HL-60/S4 treated with phorbol 12-myristate 13-acetate at 8.2 ng/mL for 4 days and 3 days (cell line): Measurements from ENCODE around the gene PLA2G4A.
"Not testable (repeated sequence)": the region's sequence is repeated elsewhere in the genome, so short reads cannot be mapped to it uniquely, and the experiment has no call there.

Source experiments
- in situ Hi-C: fragments of 300-500 bp; cut with MboI; formaldehyde crosslinking; loops from 2 replicates; pipeline ENCODE4 v1.15.0; 2022; ENCODE audit warnings: low sequenced_read_pairs

Gene PLA2G4A

GRCh38 chr1:186915555-186915954 is 86.8 kb downstream of the PLA2G4A start:
- in situ Hi-C loops = no loop called here

DNA sequence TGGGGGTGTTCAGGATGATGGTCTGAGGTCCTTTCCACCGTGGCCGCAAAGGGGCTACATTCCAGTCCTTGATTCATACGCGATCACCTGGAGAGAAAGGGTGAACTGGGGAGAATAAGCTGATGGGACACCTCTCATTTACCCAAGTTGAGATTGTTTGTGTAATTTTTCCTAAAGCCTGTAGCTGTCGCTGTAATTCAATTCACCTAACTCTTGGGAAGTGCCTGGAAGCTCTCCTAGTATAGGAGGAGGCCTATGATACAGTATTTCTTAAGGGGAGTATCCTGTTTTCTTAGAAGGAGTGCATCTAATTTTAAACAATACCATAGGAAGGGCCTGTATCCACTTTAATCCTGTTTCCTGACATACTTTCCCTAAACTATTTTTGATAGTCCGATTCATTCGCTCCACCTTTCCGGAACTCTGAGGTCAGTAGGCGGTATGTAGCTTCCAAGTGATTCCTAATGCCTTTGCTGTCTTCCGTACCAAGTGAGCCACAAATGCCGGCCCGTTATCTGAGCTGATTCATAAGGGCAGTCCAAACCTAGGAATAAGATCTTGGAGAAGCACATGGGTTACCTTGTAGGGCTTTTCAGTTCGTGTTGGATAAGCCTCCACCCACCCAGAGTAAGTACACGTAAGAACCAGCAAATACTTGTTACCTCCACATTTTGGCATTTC is 88.5 kb downstream of the PLA2G4A start:
- in situ Hi-C loops = not testable (repeated sequence)

- in situ Hi-C loops = not testable (repeated sequence)
These were observed 92.6 kb downstream of the PLA2G4A start for GRCh38 chr1:186921386-186921785.

- in situ Hi-C loops = not testable (repeated sequence)
These were observed 94.1 kb downstream of the PLA2G4A start for GRCh38 chr1:186922814-186923213.

DNA sequence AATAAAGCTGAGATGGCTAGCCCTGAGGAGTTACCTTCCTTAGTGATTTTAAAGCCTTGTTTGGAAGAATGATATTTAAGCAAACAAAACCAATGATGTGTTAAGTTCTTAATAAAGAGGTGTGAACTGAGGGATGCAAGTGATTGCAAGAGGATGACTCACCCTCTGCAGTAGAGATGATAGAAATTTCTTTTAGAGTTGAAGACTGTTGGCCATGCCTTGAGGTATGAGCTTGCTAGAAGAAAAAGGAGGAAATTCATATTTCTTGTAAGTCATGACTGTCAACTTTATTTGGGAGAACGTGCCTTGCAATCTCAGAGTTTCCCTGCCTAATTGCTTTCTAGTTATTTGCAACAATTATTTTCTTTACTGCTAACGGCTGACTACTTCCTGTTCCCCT is 94.7 kb downstream of the PLA2G4A start:
- in situ Hi-C loops = no loop called here

GRCh38 chr1:186925881-186926669 is 97.3 kb downstream of the PLA2G4A start:
- in situ Hi-C loops = no loop called here

GRCh38 chr1:186927884-186928283 is 99.1 kb downstream of the PLA2G4A start:
- in situ Hi-C loops = no loop called here

DNA sequence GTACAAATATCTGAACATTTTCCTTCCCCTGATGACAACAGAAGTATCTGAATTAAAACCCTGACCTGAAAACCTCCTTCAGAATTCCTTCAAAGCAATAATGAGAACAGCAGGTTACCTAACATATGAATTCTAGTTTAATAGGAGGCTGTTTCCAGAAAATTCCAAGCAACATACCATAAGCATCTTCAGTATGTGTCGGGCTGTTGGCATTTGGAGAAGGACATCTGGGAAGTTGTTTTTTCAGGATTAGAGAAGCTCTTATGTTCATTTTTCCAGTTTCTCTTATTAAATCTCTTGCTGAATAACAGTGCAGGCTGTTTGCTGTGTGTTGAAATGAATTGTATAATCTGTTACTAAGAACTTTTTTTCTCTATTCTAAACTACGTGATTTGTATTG is 101.5 kb downstream of the PLA2G4A start:
- in situ Hi-C loops = no loop called here

- in situ Hi-C loops = no loop called here
These were observed 108.4 kb downstream of the PLA2G4A start for GRCh38 chr1:186937016-186937670.

DNA sequence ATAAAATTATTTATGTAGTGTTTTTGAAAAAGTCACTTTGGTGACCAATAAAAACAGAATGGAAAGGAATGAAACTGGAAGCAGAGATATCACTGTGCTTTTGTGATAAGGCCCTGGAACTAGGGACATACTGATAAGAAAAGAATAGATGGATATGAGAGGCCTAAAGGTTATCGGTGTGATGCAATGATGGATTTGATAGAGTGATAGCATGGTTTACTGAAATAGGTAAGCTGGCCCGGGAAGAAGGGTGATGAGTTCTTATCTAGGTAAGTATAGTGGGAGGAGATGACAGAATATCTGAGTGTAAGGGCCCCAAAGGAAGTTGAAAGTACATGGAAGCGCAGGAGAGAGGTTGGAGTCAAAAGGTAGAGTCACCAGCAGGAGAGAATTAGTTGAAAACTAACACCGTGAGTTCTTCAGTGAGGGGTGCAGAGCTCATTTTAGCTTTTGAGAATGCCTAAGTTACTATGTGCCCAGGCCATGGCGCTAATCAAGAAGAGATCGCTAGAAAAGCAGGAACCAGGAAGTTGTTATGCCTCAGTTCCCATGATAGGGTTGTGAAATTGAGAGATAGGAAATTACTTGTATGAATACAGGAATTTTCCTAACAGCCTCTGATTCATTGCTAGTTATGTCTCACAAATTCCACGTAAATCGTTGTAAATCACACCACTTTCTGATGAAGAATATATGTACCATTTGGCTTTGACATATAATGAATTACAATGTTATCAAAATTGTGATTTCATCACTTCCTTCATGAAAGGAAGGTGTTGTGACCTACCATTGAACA is 115.3 kb downstream of the PLA2G4A start:
- in situ Hi-C loops = no loop called here

GRCh38 chr1:186945146-186945545 is 116.4 kb downstream of the PLA2G4A start:
- in situ Hi-C loops = no loop called here

DNA sequence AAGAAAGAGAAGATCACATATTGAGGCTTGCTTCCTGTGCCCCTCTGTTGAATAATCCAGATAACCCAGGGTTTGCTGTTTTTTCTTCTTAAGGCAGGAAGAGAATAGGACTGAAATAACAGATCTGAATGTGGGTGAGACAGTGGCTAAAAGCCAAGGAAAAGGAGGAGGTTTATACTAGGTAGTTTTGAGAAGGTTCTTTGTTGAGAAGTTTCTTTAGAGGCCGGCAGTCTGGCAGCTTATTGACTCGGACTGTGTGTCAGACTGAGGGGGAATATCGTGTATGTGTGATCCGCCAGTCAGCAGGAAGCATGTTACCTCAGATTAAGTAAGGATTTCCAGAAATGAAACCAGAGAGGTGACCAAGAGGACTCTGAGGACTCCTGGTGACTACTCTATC is 119.8 kb downstream of the PLA2G4A start:
- in situ Hi-C loops = no loop called here

DNA sequence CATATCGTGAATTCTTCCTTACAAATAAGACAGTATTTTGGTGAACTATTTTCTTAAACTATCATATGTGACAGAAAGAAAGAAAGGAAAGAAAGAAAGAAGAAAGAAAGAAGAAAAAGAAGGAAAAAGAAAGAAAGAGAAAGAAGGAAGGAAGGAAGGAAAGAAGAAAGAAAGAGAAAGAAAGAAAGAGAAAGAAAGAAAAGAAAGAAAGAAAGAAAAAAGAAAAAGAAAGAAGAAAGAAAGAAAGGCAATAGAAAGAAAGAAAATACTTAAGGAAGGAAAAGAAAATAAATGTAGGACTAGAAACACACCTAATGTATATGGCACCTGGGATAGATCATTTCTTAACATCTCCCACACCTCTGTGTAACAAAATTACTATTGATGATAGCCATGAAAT is 120.4 kb downstream of the PLA2G4A start:
- in situ Hi-C loops = no loop called here

- in situ Hi-C loops = no loop called here
These were observed 121.8 kb downstream of the PLA2G4A start for GRCh38 chr1:186950547-186950946.

DNA sequence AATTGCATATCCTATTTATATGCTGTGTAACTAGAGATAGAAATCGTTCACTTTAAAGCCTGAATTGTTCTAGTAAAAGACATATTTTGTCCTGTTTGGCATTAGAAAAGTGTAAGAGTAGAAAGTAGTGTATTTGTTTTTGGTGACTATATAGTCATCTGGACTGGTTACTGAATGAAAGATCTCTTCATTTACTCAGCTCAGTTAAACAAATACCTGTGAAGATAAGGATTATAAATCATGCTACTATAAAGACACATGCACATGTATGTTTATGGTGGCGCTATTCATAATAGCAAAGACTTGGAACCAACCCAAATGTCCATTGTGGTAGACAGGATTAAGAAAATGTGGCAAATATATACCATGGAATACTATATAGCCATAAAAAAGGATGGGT is 125.1 kb downstream of the PLA2G4A start:
- in situ Hi-C loops = no loop called here

DNA sequence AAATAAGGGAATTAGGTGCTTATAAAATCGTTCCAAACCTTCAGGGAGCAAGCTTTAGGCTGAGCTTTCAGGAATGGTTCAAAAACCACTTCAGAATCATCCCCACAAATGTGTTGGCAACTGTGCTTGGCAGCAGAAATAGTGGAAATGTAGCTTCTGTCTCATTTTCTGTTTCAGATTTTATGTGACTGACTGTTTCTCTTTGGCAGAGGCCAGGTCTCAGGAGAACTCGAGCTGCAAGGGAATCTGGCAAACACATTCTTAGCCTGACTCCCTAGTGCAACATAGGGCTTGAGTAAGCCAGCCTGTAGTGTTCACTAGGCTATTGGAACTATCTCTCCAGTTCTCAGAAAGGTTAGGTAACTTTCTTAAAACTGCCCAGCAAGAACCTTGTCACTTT is 128.6 kb downstream of the PLA2G4A start:
- in situ Hi-C loops = no loop called here

- in situ Hi-C loops = no loop called here
These were observed 129.8 kb downstream of the PLA2G4A start for GRCh38 chr1:186958520-186958919.

DNA sequence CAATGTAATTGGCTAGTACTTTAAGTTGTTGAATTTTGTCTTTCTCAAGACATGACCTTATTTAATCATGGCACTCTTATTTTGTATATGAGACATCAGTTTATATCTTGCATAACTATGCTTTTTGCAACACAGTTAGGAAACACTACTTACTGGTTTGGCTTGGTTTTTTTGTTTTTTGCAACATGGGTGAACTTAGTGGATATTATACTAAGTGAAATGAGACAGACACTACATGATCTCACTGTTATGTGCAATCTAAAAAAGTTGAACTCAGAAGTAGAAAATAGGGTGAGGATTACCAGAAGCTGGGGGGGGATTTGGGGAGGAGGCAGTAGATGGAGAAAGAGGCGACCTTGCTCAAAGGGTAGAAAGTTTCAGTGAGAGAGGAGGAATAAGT is 132.1 kb downstream of the PLA2G4A start:
- in situ Hi-C loops = no loop called here

DNA sequence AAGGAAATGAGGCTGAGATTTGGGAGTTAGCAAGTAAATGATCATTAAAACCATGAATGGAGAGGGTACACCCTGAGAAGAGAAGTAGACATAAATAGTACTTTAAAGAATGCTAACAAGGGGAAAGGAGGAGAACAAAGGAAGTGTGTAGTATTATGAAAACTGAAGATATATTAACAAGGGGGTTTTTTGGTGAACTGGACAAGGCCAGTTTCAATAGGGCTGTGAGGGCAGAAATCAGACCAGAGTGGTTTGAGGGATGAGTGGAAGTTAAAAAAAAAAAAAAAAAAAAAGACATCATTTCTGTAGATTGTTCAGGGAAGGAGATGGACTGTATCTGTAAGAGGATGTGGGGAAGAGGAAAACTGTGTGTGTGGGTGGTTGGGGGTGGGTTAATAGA is 137.1 kb downstream of the PLA2G4A start:
- in situ Hi-C loops = no loop called here

DNA sequence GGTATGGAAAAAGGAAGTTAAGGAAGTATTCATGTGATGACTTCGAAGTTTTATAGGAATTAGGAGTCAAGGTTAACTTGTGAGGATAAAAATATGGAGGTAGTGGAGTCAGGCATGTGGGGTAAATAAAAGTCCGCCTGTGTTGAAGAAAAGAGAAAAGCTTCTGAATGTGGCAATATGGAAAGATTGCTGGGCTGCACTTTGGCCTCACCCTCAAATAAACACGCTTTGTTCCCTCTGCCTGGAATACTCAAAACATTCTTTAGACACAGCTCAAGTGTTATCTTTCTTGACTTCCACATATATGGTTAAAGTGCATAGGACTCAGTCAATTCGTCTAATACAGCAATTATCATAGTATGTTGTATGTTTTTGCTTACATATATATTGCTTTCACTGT is 137.7 kb downstream of the PLA2G4A start:
- in situ Hi-C loops = no loop called here
